OCI-LY3 (cell line): ENCODE results near the gene ITPKB.

ENCODE experiments used
- H2AFZ ChIP-seq: fragments of 200-600, 300-600 bp; shearing (Covaris generic); 2 replicates; pipeline ENCODE4 v1.6.0; 2014; ENCODE audit warnings: antibody characterized with exemption, low read depth, low read length
- H3K27ac ChIP-seq: fragments of 200-600, 300-600 bp; sonication (generic); 2 replicates; pipeline ENCODE4 v1.5.1; 2014; ENCODE audit warnings: mild to moderate bottlenecking, low read length, moderate library complexity, mixed read lengths
- H3K27me3 ChIP-seq: fragments of 200-600, 300-600 bp; sonication (generic); 2 replicates; pipeline ENCODE4 v1.6.1; 2014; ENCODE audit warnings: low read depth, low read length, mixed read lengths
- H3K36me3 ChIP-seq: fragments of 200-600, 300-600 bp; sonication (generic); replicated peaks from 2 replicates; pipeline ENCODE3; 2014; ENCODE audit warnings: low read depth, low read length, mixed read lengths
- H3K4me1 ChIP-seq: fragments of 300-600, 200-600 bp; sonication (generic); 2 replicates; pipeline ENCODE4 v1.6.1; 2014; ENCODE audit warnings: low read length, mixed read lengths
- H3K4me2 ChIP-seq: fragments of 200-600, 300-600 bp; sonication (generic); 2 replicates; pipeline ENCODE4 v1.6.1; 2014; ENCODE audit warnings: low read length, mixed read lengths
- H3K4me3 ChIP-seq: fragments of 300-600, 200-600 bp; sonication (generic); 2 replicates; pipeline ENCODE4 v1.5.1; 2014; ENCODE audit warnings: antibody characterized with exemption, mild to moderate bottlenecking, low read length, moderate library complexity
- H3K79me2 ChIP-seq: fragments of 300-600, 200-600 bp; shearing (Covaris generic); 2 replicates; pipeline ENCODE4 v1.6.1; 2014; ENCODE audit warnings: mild to moderate bottlenecking, low read length, mixed read lengths
- H3K9ac ChIP-seq: fragments of 300-600, 200-600 bp; shearing (Covaris generic); 2 replicates; pipeline ENCODE4 v1.6.0; 2014; ENCODE audit warnings: mild to moderate bottlenecking, low read length, moderate library complexity
- H3K9me3 ChIP-seq: fragments of 200-600, 300-600 bp; shearing (Covaris generic); 2 replicates; pipeline ENCODE4 v1.6.1; 2014; ENCODE audit warnings: low read length, mixed read lengths; ENCODE audit not compliant: insufficient read depth
- H4K20me1 ChIP-seq: fragments of 200-600, 300-600 bp; sonication (generic); 2 replicates; pipeline ENCODE4 v1.6.1; 2016; ENCODE audit warnings: low read length, mixed read lengths; ENCODE audit not compliant: insufficient read depth
- CTCF ChIP-seq: fragments of 200-600, 300-600 bp; sonication (generic); IDR thresholded peaks from 2 replicates; pipeline ENCODE4 v1.5.1; 2014; ENCODE audit warnings: antibody characterized with exemption, low read length, low read depth
- EZH2phosphoT487 ChIP-seq: fragments of 200-600 bp; shearing (Covaris generic); IDR thresholded peaks from 2 replicates; pipeline ENCODE4 v1.6.1; 2018; ENCODE audit warnings: antibody characterized with exemption, mixed run types, low read depth

The ITPKB gene

GRCh38 chr1:226664413-226665101 is 74.5 kb downstream of the ITPKB start:
- Histone ChIP-seq H3K4me2 (no peak overlapping the region), H3K27ac (no peak overlapping the region)

GRCh38 chr1:226663327-226663704 is 75.8 kb downstream of the ITPKB start:
- no peaks in the 10 kb centered on the region for H3K79me2 ChIP-seq
- no peak for TF ChIP-seq CTCF
- TF ChIP-seq EZH2phosphoT487 = no peak
- H2AFZ ChIP-seq = no peak overlapping the region
- H3K27ac ChIP-seq = peak overlapping the region; percentile 45; the same call in 1 of the 2 replicates
- H3K36me3 ChIP-seq = no peaks in the 10 kb centered on the region
- H4K20me1 ChIP-seq = peaks cover 34% of the 10 kb centered on the region
- peak overlapping the region; percentile 41 for H3K4me3 ChIP-seq
- peaks cover 35% of the 10 kb centered on the region for H3K4me1 ChIP-seq
- H3K4me2 ChIP-seq = peak overlapping the region; percentile 73
- H3K27me3 ChIP-seq = peaks cover 35% of the 10 kb centered on the region
- H3K9ac ChIP-seq = no peak overlapping the region
- H3K9me3 ChIP-seq = no peaks in the 10 kb centered on the region

More at GRCh38 chr1:226664413-226665101, 74.5 kb downstream of the ITPKB start:
- no peaks in the 10 kb centered on the region for H3K79me2 ChIP-seq
- no peak overlapping the region for H2AFZ ChIP-seq
- H3K9me3 ChIP-seq = no peaks in the 10 kb centered on the region
- no peaks in the 10 kb centered on the region for H3K36me3 ChIP-seq
- H3K4me3 ChIP-seq = no peak overlapping the region
- TF ChIP-seq CTCF = no peak
- no peak for TF ChIP-seq EZH2phosphoT487
- H3K4me1 ChIP-seq = peaks cover 35% of the 10 kb centered on the region
- H4K20me1 ChIP-seq = peaks cover 36% of the 10 kb centered on the region
- H3K9ac ChIP-seq = no peak overlapping the region
- peaks cover 35% of the 10 kb centered on the region for H3K27me3 ChIP-seq

- 0 out of 2 replicates have a peak overlapping the region, but pooled peaks have one; percentile 11 for H3K9ac ChIP-seq
- H3K9me3 ChIP-seq = no peaks in the 10 kb centered on the region
- H3K36me3 ChIP-seq = no peaks in the 10 kb centered on the region
- H3K79me2 ChIP-seq = no peaks in the 10 kb centered on the region
- peaks cover 35% of the 10 kb centered on the region for H3K27me3 ChIP-seq
- peak overlapping the region; percentile 45 for H3K27ac ChIP-seq
- H3K4me2 ChIP-seq = peak overlapping the region; percentile 73
- no peak overlapping the region for H2AFZ ChIP-seq
- TF ChIP-seq EZH2phosphoT487 (peak; percentile 82; the same call in 1 of the 2 replicates), CTCF (no peak)
- H3K4me3 ChIP-seq = peak overlapping the region; percentile 57
- H3K4me1 ChIP-seq = peaks cover 35% of the 10 kb centered on the region
- H4K20me1 ChIP-seq = peaks cover 32% of the 10 kb centered on the region
Measured at GRCh38 chr1:226662642-226663326, 76.3 kb downstream of the ITPKB start.

- 0 out of 2 replicates have a peak overlapping the region, but pooled peaks have one; percentile 11 for H3K9ac ChIP-seq
- H3K4me2 ChIP-seq = peak overlapping the region; percentile 73
- peaks cover 35% of the 10 kb centered on the region for H3K4me1 ChIP-seq
Measured at GRCh38 chr1:226661965-226662364, 77.1 kb downstream of the ITPKB start.

More at GRCh38 chr1:226661965-226662364, 77.1 kb downstream of the ITPKB start:
- peak overlapping the region; percentile 57 for H3K4me3 ChIP-seq
- no peaks in the 10 kb centered on the region for H3K36me3 ChIP-seq
- H3K27ac ChIP-seq = no peak overlapping the region
- no peak for TF ChIP-seq CTCF
- TF ChIP-seq EZH2phosphoT487 = no peak
- peaks cover 37% of the 10 kb centered on the region for H3K27me3 ChIP-seq
- H3K79me2 ChIP-seq = no peaks in the 10 kb centered on the region
- no peaks in the 10 kb centered on the region for H3K9me3 ChIP-seq
- no peak overlapping the region for H2AFZ ChIP-seq
- H4K20me1 ChIP-seq = peaks cover 31% of the 10 kb centered on the region
